ENCODE measurements around the gene CENPW.

CENPW gene

GRCh38 chr6:126352514-126352913 is 12.6 kb downstream of the CENPW start:
- Histone ChIP-seq H3K4me2 (ENCODE audit: low read depth, low read length, poor library complexity, severe bottlenecking) (peak overlapping the region; percentile 25), H2AFZ (ENCODE audit: low read length) (no peak overlapping the region), H3K79me2 (ENCODE audit: insufficient read depth, low read length) (0 out of 2 replicates have a peak, but pooled peaks cover 4% of the 10 kb centered on the region), H3K4me3 (ENCODE audit: low read length, poor library complexity, severe bottlenecking) (peak overlapping the region; percentile 16), H3K9me2 (replicated peaks; ENCODE audit: low read depth, low read length) (no peaks in the 10 kb centered on the region), H3K9me3 (ENCODE audit: insufficient read depth, low read depth, low read length) (no peaks in the 10 kb centered on the region), H3F3A (ENCODE audit: low read depth) (no peaks in the 10 kb centered on the region), H4K20me1 (ENCODE audit: insufficient read depth, low read length, poor library complexity, severe bottlenecking) (no peaks in the 10 kb centered on the region), H3K27me3 (ENCODE audit: insufficient read depth, low read length, poor library complexity, severe bottlenecking) (no peaks in the 10 kb centered on the region), H3K9ac (ENCODE audit: low read depth, low read length, poor library complexity, severe bottlenecking) (no peak overlapping the region), H3K36me3 (ENCODE audit: insufficient read depth, low read length) (peaks cover 14% of the 10 kb centered on the region), H3K4me1 (ENCODE audit: insufficient read depth, low read length, poor library complexity, severe bottlenecking) (peaks cover 12% of the 10 kb centered on the region)
- TF ChIP-seq EZH2phosphoT487 (IDR thresholded peaks at IDR 0.05; ENCODE audit: borderline replicate concordance) (no peak), CTCF (conservative IDR thresholded peaks at IDR 0.05; ENCODE audit: low read length) (no peak)

- Histone ChIP-seq H3K9me2 (replicated peaks; ENCODE audit: low read depth, low read length) (no peaks in the 10 kb centered on the region), H4K20me1 (ENCODE audit: insufficient read depth, low read length, poor library complexity, severe bottlenecking) (no peaks in the 10 kb centered on the region), H3K4me1 (ENCODE audit: insufficient read depth, low read length, poor library complexity, severe bottlenecking) (peaks cover 12% of the 10 kb centered on the region), H3K4me3 (ENCODE audit: low read length, poor library complexity, severe bottlenecking) (no peak overlapping the region), H3K9ac (ENCODE audit: low read depth, low read length, poor library complexity, severe bottlenecking) (no peak overlapping the region), H2AFZ (ENCODE audit: low read length) (no peak overlapping the region), H3K27me3 (ENCODE audit: insufficient read depth, low read length, poor library complexity, severe bottlenecking) (no peaks in the 10 kb centered on the region), H3K36me3 (ENCODE audit: insufficient read depth, low read length) (no peaks in the 10 kb centered on the region), H3K79me2 (ENCODE audit: insufficient read depth, low read length) (peaks cover 5% of the 10 kb centered on the region; the same call in 1 of the 2 replicates), H3K9me3 (ENCODE audit: insufficient read depth, low read depth, low read length) (no peaks in the 10 kb centered on the region), H3K4me2 (ENCODE audit: low read depth, low read length, poor library complexity, severe bottlenecking) (no peak overlapping the region), H3F3A (ENCODE audit: low read depth) (no peaks in the 10 kb centered on the region)
- TF ChIP-seq EZH2phosphoT487 (IDR thresholded peaks at IDR 0.05; ENCODE audit: borderline replicate concordance) = no peak
- TF ChIP-seq CTCF (conservative IDR thresholded peaks at IDR 0.05; ENCODE audit: low read length) = no peak
Measured at GRCh38 chr6:126356526-126356925, 16.6 kb downstream of the CENPW start.

- no peaks in the 10 kb centered on the region for H4K20me1 ChIP-seq (ENCODE audit: insufficient read depth, low read length, poor library complexity, severe bottlenecking)
- TF ChIP-seq CTCF (conservative IDR thresholded peaks at IDR 0.05; ENCODE audit: low read length) (no peak), EZH2phosphoT487 (IDR thresholded peaks at IDR 0.05; ENCODE audit: borderline replicate concordance) (no peak)
- H3K4me2 ChIP-seq (ENCODE audit: low read depth, low read length, poor library complexity, severe bottlenecking) = no peak overlapping the region
- no peaks in the 10 kb centered on the region for H3F3A ChIP-seq (ENCODE audit: low read depth)
- no peaks in the 10 kb centered on the region for H3K9me2 ChIP-seq (replicated peaks; ENCODE audit: low read depth, low read length)
- peaks cover 5% of the 10 kb centered on the region; the same call in 1 of the 2 replicates for H3K79me2 ChIP-seq (ENCODE audit: insufficient read depth, low read length)
- no peaks in the 10 kb centered on the region for H3K4me1 ChIP-seq (ENCODE audit: insufficient read depth, low read length, poor library complexity, severe bottlenecking)
- no peaks in the 10 kb centered on the region for H3K27me3 ChIP-seq (ENCODE audit: insufficient read depth, low read length, poor library complexity, severe bottlenecking)
- H3K9me3 ChIP-seq (ENCODE audit: insufficient read depth, low read depth, low read length) = no peaks in the 10 kb centered on the region
- H3K9ac ChIP-seq (ENCODE audit: low read depth, low read length, poor library complexity, severe bottlenecking) = no peak overlapping the region
- no peak overlapping the region for H3K4me3 ChIP-seq (ENCODE audit: low read length, poor library complexity, severe bottlenecking)
- H2AFZ ChIP-seq (ENCODE audit: low read length) = no peak overlapping the region
- no peaks in the 10 kb centered on the region; the same call in 1 of the 2 replicates for H3K36me3 ChIP-seq (ENCODE audit: insufficient read depth, low read length)
Measured at GRCh38 chr6:126359936-126360537, 20.1 kb downstream of the CENPW start.
